Left forelimb (tissue), 1 donor: ENCODE data around the gene BBOF1.

Experiments
- DNase-seq: peaks from one replicate; pipeline ENCODE4 v3.0.0-alpha.2; 2018; ENCODE audit warnings: low spot score

BBOF1 gene

DNA sequence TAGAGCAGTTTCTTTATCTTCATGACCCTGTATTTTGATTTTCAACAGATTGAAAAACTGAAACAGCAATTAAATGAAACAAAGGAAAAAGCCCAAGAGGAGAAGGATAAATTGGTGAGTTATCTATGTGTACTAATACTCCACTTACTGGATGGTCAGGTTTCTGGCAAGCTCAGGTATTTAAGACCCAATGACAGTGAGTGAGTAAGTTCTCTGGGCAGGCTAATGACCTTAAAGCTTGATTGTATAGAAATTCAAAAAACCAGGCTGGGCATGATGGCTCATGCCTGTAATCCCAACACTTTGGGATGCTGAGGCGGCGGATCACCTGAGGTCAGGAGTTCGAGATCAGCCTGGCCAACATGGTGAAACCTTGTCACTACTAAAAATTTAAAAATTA lies 10.0 kb downstream of the BBOF1 start:
- no peak for DNase-seq

DNA sequence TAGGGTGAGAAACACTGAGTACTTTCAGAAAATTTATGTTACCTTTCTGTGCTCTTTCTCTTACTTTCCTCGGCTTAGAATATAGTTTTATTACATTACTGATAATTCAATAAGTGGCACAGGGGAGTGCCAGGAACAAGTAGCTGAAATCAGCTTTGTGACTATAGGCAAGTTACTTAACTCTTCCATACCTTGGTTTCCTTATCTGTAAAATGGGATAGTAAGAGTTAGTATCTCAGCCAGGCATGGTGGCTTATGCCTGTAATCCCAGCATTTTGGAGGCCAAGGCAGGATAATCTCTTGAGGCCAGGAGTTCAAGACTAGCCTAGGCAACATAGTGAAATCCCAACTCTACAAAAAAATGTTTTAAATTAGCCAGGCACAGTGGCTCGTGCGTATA lies 15.4 kb downstream of the BBOF1 start:
- DNase-seq = no peak

DNA sequence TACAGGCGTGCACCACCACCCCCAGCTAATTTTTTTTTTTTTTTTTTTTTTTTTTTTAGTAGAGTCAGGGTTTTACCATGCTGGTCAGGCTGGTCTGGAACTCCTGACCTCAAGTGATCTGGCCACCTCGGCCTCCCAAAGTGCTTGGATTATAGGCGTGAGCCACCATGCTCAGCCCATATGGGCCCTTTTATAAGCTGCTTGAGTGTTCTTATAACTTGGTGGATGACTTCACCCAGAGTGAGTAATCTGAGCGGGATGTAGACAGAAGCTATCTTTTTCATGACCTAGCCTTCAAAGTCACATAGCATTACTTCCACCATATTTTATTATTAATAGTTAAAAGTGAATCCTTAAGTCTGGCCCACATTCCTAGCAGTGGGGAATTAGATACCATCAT lies 16.4 kb downstream of the BBOF1 start:
- no peak for DNase-seq

DNA sequence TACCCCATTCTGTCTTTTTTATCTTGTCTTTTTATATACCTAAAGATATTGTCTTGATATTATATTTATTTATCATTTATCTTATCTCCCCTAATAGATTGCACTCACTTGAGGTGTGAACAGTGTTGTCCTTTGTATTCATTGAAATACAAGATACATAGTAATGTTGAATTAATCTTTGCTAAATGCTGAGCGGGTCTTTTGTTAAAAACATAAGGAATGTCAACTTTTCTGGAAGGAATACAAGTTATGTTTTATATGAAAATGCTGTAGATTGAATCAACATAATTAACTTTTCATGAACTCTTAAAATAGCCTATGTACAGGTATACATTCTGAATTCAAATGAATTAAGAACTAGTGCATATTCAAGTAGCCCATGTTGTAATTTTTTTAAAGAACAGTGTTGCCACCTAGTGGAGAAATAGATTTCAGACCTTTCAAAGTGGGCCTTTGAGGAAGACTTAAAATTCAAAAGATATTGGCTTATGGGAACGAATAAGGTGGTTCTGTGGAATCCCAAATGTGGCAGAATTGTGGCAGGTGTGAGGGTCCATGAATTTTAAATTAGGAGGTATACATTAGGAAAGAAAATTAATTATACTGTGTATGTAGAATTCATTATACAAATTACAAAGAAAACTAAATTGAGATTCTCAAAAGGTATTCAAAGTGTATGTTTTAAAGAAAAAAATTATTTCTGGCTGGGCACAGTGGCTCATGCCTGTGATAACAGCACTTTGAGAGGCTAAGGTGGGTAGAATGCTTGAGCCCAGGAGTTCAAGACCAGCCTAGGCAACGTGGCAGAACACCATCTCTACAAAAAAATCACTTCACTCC lies 19.1 kb downstream of the BBOF1 start:
- no peak for DNase-seq

DNA sequence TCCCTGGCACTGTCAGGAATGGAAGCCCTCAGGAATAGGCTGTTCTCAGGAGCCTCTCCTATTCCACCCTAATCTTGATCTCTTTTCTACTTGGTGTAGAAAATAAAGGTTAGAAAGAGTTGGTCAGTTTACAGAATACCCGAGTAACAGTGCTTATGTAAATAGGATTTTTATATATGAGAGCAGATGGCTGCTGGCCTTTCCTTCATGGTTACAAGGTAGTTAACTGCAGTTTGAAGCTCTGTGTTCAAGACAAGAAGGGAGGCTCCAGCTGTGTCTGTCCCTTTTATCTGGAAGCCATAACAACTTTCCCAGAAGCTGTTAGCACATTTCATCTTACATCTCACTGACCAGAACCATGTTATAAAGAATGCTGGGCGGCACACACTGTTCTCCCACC lies 23.1 kb downstream of the BBOF1 start:
- no peak for DNase-seq

DNA sequence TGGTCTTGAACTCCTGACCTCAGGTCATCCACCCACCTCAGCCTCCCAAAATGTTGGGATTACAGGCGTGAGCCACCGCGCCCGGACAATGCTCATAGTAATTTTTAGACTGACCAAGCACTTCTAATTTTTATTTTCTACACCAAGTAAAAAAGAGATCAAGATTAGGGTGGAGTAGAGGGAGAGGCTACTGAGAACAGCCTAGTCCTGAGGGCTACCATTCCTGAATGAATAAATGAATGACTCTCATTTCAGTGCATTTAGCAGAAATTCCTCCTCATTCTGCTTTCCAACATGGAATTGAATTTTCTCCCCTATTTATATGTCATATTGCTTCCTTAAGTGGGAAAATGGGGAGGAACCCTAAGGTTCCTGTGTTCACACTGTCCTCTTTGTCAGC lies 26.4 kb downstream of the BBOF1 start:
- no peak for DNase-seq

DNA sequence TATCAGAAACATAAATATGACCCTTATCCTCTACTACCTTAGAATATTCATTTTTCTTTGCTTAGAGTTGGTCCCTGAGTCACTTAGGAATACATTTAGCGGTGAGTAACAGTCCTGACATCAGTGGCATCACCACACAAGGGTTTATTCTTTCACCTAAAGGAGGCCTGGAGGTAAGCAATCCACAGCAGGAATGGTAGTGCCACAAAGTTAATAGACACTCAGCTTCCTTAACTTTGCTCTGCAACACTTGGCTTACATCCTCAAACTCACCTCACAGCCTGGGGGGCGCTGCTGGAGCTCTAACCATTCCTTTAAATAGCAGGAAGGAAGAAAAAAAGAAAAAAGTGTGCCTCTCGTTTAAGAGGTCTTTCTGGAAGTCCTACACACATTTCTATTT lies 29.1 kb downstream of the BBOF1 start:
- DNase-seq = no peak

DNA sequence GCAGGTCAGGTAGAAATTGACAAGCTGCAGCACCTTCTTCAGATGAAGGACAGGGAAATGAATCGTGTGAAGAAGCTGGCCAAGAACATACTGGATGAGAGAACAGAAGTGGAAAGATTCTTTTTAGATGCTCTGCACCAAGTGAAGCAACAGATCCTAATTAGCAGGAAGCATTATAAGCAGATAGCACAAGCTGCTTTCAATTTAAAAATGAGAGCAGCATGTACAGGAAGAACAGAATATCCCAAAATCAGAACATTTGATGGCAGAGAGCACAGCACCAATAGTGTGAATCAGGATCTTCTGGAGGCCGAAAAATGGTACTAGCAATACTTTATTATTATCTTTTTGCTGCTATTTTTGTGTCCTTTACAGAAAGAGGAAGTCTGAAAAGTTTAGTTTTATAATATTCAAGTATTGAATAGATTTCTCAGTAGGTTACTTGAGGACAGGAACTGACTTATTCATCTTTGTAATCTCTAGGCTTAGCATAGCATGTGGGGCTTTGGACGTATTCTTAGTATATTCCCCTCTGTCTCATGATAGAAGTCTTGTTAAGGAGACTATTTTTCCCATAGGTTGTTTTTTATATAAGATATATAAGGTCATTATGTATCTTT lies 30.8 kb downstream of the BBOF1 start:
- no peak for DNase-seq

DNA sequence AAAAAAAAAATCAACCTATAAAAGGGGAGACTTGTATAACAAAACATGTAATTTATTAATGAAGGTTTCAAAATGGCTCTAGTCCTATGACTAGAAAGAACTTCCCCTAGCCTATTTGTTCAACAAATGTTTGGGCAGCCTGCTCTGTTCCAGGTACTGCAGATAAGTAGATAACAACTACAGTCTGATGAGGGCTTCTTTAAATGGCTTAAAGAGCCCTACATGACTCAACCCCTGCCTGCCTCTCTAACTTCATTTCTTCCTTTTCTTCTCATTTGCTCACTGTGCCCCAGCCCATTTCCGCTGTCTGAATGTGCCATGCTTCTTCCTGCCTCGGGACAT lies 43.6 kb downstream of the BBOF1 start:
- DNase-seq = no peak

DNA sequence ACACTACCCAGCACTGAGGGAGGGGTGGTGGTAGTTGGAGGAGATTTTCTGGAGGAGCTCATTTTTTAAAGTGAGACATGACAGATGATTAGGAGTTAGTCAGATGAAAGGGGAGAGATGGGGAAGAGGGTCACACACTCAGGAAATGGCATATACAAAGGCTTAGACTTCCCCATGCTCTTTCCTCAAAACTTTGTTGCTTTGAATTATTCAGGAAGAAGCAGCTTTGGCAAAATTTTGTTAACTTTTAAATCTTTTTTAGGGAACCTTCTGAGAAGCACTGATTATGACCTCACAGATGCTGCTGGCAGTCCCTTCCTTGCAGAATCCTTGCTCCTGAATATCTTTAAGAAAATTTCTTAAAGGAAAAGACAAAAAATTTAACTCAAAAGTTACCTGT lies 45.3 kb downstream of the BBOF1 start:
- no peak for DNase-seq

DNA sequence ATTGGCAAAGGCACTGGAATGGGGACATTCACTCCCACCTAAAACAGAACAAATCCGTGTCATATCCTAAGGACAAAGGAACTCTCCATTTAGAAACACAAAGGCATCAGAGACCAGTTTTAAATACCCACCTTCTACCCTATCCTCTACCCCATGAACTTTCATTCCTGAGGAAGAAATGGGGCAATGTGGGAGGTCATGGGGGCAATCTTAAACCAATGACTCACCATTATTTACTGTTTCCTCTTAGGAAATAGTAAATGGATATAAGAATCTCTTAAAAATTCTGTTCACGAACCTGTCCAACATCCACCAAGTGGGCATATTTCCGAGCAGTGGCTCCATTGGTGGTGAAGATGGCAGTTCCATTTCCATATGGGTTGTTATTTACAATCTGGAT lies 45.7 kb downstream of the BBOF1 start:
- DNase-seq = no peak

DNA sequence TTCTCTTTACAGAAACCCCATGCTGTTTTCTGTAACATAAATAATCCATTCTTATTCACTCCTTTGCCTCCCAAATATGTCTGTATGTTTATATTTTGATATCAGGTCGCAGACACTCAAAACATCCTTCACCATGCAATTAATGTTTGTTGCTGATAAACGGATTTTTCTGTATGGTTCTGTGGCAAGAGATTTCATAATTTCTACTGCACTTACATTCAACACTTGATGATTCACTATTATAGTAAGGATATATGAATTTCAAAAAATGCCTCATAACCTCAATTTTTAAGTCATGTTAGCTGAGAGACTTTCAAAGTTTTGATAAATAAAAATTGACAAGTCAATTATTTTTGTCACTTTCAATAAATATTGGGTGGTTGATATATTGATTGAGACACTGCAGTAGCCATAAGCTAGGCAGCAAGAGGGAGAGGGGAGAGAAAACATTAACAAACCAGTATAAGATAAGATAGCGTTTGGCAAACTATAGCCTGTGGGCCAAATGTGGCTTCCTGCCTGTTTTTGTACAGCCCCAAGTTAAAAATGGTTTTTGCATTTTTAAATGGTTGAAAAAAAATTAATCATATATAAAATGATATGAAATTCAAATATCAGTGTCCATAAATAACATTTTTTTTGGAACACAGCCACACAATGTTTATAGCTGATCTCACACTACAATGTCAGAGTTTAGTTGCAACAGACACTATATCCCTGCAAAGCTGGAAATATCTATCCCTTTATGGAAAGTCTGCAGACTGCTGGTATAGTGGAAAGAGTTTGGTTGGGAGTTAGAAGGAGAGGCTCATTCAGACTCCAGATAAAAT lies 46.8 kb downstream of the BBOF1 start:
- no peak for DNase-seq

DNA sequence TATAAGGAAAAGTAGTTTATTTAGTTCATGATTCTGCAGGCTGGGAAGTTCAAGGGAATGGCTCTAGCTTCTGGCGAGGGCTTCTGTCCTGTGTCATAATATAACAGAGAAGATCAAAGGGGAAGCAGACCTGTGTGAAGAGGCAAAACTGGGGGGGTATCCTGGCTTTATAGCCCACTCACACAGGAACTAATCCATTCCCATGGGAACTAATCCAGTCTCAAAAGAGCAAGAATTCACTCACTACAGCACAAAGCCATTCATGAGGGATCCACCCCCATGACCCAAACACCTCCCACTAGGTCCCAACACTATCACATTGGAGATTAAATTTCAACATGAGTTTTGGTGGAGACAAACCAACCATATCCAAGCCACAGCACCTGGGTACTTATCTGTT lies 58.3 kb downstream of the BBOF1 start:
- DNase-seq = no peak

DNA sequence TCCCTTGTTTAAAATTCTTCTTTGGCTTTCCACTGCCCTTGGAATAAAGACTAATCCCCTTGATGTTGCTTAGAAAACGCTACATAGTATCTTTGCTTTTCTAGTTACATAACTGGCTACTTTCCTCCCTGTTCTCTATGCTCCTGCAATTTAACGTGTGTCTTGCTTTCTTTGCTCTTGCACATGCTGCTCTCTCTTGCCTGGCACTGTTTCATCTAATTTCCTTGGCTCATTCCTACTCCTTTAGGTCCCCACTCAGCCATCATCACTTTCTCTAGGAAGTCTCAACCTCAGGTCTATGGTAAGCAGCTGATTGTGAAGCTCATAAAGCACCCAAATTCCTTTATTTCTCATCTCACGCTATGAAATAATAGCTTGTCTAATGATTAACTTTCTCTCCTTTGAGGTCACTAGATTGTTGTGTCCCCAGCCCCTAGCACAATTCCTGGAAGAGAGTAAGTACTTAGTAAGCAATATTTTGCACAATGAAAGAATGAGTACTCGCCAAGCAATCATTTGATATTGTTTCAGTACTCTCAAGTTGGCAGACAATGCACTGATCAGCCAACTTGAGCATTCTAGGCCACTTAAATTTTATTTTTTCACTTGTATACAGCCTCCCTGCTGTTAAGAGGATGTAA lies 61.8 kb downstream of the BBOF1 start:
- DNase-seq = no peak

DNA sequence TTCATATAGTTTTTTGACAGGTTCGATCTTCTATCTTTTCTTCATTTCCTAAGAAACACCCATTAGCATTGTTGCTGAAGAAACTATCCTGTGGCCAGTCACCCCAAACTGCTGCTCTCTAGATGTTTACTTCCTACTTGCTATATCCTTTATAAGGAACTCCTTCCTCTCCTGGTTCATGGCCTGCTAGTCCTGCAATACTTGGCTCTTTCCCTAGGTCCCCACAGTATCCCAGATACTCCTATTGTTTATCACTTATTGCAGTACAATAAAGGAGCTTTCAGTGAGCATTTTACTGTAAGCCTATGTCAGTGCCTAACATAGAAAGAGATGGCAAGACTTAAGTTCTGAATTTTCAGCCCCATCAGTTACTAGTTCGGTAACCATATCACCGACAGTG lies 62.3 kb downstream of the BBOF1 start:
- DNase-seq = no peak

DNA sequence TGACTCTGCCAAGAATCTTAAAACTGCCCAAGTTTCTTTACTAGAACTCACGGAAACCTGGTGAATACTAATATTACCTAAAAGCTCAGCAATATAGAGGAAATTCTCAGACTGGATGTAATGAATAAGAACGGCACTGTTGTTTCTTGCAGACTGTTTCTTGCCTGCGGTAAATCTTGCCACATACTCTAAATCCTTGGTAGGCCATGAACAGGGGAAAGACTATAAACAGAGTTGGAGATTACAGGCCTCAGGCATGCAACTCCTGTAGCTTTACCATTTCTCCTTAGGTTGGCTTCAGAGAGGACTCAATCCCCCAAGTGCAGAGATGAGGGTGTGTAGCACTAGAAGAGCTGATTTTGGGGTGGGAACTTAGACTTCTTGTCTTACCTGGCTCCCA lies 64.0 kb downstream of the BBOF1 start:
- DNase-seq = no peak

DNA sequence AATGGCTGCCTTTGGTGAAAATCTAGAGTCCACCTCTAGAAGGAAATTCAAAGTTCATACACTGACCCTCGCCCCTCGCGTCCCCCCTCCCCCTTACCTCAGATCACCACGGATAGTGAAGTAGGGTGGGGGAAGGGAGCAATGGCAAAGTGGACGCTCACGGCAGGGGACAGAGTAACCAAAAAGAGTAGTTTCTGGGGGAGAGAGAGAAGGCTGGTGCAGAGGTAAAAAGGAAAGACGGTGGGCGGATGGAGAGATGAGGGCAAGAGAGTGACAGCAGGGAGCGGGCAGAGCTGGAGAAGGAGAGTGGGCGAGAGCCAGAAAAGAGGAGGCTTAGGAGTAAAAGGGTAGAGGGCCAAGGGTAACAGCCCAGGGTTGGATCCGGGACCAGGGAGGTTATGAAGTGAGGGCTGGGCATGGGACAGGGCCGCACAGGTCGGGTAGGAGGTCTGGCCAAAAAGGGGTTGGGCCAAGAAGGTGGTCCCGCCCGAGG lies 64.7 kb downstream of the BBOF1 start:
- DNase-seq = no peak

DNA sequence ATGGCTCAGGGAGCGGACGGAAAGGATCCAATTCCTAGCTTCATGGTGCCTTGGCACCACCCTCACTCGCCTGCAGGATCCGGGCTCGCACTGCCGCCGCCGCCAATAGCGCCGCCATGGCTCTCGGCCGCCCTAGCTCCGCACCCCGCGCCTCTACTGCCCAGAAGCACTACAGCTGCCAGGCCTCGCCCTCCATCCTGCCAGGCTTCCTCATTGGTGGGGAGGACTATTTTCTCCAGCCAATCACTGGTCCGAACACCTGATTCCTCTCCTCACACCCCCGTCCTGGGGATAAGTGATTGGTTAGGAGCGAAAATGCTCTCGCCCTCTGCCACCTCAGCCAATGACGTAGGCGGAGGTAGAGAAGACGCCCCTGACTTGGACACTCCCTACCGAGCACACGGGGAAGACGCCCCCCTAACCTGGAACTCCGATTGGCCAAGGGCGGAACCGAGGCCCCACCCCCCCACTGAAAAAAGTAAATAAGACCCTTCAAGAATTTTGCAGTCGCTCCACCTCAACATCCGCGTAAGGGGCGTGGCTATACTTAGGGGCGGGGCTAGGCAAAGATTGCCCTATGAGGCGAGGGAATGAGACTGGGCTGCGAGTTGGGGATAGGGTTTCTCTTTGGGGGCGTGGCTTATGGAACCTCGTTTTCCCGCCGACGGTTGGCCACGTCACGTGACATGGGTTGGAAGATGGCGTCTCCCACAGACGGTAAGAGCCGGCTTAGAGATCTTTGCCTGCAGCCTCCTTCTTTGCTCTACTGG lies 65.3 kb downstream of the BBOF1 start, which contains the start of the genes ALDH6A1 and LIN52:
Gene ALDH6A1, minus strand, starts transcription at position 177 of the 770 bp plus-strand sequence. Its CDS starts 59 bp downstream, at position 118.
Gene LIN52, plus strand, starts transcription at position 680 of the 770 bp plus-strand sequence. Its CDS starts 19 bp downstream, at position 699.
- peak; percentile 100 for DNase-seq

DNA sequence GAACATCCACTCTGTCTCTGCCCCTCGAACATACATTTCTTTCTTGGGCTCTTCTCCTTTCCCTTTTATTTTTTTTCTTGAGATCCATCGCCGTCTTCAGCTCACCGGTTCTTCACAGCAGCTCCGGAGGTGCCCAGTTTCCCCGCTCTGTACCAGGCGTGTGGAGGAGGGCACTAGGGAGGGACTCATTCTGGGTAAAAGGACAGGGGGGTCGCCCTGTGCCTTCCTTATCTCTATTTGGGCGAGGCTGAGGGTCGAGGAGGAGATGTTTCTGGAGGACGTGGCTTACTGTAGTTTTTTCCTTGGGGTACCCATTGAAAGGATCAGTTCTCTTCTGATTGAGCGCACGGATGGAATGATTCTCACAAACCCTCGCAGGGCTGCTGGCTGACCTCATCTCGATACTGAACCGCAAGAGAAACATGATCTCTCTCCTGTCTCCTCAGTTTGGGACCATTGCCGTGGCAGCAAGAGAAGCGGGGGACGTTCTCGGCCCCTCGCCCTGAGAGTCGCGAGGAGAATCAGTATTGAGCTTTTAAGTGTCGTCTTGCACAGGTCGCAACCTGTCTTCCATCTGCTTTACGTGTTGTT lies 66.0 kb downstream of the BBOF1 start:
- DNase-seq = no peak

DNA sequence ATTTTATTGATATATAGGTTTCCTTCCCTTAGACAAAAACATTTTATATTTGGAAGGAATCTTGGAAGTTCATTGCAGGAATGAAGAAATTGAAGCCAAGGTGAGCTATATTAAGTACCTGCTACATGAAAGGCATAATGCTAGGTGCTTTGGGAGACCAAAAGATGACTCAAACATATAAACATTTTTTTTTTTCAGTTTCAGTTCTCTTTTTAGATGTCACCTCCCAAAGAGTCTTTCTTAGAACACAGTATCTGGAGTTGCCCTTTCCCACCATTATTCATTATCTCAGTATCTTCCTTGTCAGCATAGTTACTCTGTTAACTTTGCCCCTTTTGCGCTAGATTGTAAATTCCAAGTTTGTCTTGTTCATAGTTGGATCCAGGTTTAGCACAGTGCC lies 66.7 kb downstream of the BBOF1 start:
- no peak for DNase-seq
